Umbilical cord (tissue), 2 donors: ENCODE data around the gene CDH15. TPM values are rescaled to one million over a fixed set of nuclear protein-coding genes. Genes with fewer than 3 reads are reported as not detected.
"Not testable (repeated sequence)": the region's sequence is repeated elsewhere in the genome, so short reads cannot be mapped to it uniquely, and the experiment has no call there.

Experiments
- DNase-seq: peaks from one replicate; pipeline ENCODE4 v3.0.0-alpha.2; 2015; ENCODE audit warnings: low spot score
- total RNA-seq: library from RNA; depleted of rRNA; stranded (reverse); fragments of >200 nt; gene quantifications from one replicate; pipeline ENCODE4 v1.2.3, GENCODE V29; 2014; ENCODE audit warnings: low replicate concordance; ENCODE audit not compliant: insufficient read depth

Gene CDH15
- total RNA-seq, 1 donor from 2014 or later, result 0.48 TPM

- no peak for DNase-seq
Measured at GRCh38 chr16:89187032-89187769, 15.7 kb downstream of the CDH15 start.

DNA sequence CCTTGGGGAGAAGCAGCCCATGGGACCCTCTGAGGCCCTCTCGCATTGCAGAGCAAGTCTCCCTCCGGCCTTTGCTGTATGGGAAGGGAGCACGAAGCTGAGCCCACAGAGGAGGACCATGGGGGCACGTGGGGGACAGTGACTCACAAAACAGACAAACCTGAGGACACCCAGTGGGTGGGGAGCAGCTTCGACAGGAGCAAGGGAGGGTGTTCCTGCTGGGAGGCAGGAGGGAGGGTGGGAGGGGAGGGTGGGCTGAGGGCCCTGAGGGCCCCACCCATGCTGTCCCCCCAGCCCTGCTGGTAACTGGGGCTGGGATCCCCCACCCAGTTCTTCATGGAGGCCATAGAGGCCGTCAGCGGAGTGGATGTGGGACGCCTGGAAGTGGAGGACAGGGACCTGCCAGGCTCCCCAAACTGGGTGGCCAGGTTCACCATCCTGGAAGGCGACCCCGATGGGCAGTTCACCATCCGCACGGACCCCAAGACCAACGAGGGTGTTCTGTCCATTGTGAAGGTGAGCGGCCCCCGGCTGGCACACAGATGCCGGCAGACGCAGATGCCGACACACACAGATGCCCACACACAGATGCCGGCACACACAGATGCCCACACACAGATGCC is 16.3 kb downstream of the CDH15 start:
- DNase-seq, result no peak

GRCh38 chr16:89188471-89189357 is 17.2 kb downstream of the CDH15 start:
- not testable (repeated sequence) for DNase-seq

GRCh38 chr16:89189358-89190025 is 17.9 kb downstream of the CDH15 start:
- no peak for DNase-seq

DNA sequence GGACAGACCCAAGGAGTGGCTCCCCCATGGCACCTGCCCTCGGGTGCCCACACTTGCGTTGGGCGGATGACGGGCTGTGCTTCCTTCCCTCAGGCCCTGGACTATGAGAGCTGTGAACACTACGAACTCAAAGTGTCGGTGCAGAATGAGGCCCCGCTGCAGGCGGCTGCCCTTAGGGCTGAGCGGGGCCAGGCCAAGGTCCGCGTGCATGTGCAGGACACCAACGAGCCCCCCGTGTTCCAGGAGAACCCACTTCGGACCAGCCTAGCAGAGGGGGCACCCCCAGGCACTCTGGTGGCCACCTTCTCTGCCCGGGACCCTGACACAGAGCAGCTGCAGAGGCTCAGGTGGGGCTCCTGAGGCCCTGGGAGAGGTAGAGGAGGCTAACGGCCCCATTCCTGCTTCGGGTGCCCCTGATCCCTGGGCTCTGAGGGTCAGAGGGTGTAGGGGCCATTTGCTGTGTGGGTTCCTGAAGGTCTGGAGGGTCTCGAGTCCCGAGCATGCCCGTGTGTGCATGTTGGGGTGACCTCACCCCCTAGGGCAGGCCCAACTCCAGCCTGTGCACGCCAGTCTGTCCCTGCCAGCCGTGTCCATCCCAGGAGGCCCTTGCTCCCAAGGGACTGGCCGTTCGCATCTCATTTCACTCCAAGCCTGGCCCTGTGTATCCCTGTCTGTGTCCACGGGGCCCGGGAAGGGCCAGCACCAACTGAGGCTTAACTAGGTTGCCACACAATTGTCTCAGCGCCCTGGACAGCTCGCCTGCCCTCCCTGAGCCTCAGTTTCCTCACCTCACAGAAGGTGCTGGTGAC is 18.8 kb downstream of the CDH15 start:
- no peak for DNase-seq

GRCh38 chr16:89191033-89191900 is 19.7 kb downstream of the CDH15 start:
- DNase-seq, result no peak

GRCh38 chr16:89191901-89192185 is 20.3 kb downstream of the CDH15 start:
- DNase-seq, result no peak

DNA sequence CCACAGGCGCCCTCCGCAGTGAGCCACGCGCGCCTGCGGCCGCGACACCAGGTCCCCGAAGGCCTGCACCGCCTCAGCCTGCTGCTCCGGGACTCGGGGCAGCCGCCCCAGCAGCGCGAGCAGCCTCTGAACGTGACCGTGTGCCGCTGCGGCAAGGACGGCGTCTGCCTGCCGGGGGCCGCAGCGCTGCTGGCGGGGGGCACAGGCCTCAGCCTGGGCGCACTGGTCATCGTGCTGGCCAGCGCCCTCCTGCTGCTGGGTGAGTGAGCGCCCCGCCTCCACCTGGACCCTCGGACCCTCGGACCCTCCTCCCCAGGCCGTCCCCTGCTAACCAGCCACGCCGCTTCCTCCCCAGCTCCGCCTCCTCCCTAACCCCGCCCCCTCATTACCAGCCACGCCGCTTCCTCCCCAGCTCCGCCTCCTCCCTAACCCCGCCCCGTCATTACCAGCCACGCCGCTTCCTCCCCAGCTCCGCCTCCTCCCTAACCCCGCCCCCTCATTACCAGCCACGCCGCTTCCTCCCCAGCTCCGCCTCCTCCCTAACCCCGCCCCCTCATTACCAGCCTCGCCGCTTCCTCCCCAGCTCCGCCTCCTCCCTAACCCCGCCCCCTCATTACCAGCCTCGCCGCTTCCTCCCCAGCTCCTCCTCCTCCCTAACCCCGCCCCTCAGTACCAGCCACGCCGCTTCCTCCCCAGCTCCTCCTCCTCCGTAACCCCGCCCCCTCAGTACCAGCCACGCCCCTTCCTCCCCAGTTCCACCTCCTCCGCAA is 20.8 kb downstream of the CDH15 start:
- DNase-seq, result peak; percentile 69

- DNase-seq, result peak; percentile 62
Measured at GRCh38 chr16:89192956-89193575, 21.5 kb downstream of the CDH15 start.

GRCh38 chr16:89193576-89194293 is 22.2 kb downstream of the CDH15 start:
- no peak for DNase-seq

- DNase-seq, result no peak
Measured at GRCh38 chr16:89194340-89195311, 23.1 kb downstream of the CDH15 start.

DNA sequence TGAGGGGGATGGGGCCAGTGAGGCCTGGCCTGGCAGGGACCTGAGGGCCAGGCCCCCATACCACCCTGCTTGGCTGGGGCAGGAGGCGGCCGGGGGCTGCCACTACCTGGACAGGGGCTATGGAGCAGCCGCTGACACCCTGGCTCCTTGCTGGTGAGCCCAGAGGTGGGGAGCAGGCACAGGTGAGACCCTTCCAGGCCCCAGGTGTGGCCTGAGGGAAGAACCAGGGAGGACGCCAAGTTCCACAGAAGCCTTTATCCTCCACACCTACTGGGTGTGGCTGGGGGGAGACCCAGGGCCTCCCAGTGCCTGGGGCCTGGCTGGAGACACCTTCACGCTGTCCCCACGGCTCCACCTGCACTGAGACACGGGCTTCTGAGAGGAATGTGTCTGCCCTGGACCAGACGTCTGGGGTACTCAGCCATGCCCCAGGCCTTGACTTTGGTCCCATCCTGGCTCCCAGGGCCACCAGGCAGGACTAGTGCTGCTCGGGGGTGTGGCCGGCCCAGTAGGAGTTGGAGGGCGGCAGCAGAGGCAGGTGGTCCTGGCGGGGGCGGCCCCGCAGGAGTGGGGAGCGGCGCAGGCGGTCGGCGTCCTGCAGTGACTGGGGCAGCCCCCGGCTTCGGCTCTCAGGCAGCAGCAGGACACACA is 24.1 kb downstream of the CDH15 start:
- no peak for DNase-seq

DNA sequence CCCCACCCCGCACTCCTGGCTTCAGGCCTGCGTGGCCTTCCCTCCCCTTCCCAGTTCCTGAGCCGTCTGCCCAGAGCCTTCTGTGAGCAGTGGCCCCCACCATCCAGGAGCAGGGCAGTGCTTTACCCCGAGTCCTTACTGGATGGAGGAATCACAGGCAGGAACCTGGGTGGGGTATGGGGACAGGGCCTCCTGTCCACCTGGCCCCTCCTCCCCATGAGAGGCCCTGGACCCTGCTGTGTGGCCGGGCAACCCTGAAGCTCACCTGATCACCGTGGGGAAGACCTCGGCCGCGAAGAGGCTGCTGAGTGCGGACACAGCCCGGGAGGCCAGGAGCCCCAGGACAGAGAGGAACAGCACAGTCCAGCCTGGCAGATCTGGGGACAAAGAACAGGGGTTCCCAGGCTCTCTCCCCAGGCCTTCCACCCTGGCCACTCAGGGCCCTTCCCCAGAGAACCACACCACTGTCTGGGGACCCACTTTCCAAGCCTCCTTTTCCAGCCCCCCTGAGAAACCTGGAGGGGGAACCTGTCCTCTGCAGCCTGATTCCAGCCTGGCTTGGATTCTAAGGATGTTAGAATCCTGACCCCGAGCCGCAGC is 25.6 kb downstream of the CDH15 start:
- DNase-seq, result no peak

- DNase-seq, result no peak
Measured at GRCh38 chr16:89197633-89198416, 26.3 kb downstream of the CDH15 start.
